DND-41 (cell line): ENCODE data around the gene ISYNA1.
A peak's percentile ranks its signal among the peaks of the same experiment; 100 is the strongest.

Experiments used
- ATAC-seq: fragments of 200-7000 bp; cut with Tn5 transposase; 3 replicates; pipeline ENCODE4 v1.9.1; 2021; ENCODE audit warnings: low read depth; ENCODE audit not compliant: insufficient read depth
- DNase-seq: peaks from one replicate; pipeline ENCODE4 v3.0.0-alpha.2; 2020
- H2AFZ ChIP-seq: 2 replicates; pipeline ENCODE4 v1.6.0; 2012; ENCODE audit warnings: low read depth, low read length
- H3K27ac ChIP-seq: 2 replicates; pipeline ENCODE4 v1.5.1; 2012; ENCODE audit warnings: low read length, inconsistent platforms
- H3K27me3 ChIP-seq: fragments of 200-600 bp; sonication (generic); 2 replicates; pipeline ENCODE4 v1.6.0; 2012; ENCODE audit warnings: low read length, mild to moderate bottlenecking, inconsistent platforms; ENCODE audit not compliant: insufficient read depth, poor library complexity
- H3K36me3 ChIP-seq: 2 replicates; pipeline ENCODE4 v1.5.1; 2012; ENCODE audit warnings: low read length, inconsistent platforms; ENCODE audit not compliant: insufficient read depth
- H3K4me1 ChIP-seq: 2 replicates; pipeline ENCODE4 v1.5.1; 2012; ENCODE audit warnings: mild to moderate bottlenecking, low read length; ENCODE audit not compliant: insufficient read depth
- H3K4me2 ChIP-seq: 2 replicates; pipeline ENCODE4 v1.6.0; 2012; ENCODE audit warnings: mild to moderate bottlenecking, moderate library complexity, low read length, inconsistent platforms; ENCODE audit not compliant: insufficient read depth
- H3K4me3 ChIP-seq, 2 experiments: fragments of 200-600 bp in 1 of 2; shearing (Covaris generic) in 1 of 2; 2 replicates each; pipeline ENCODE4 v1.5.1; 2012 to 2016; ENCODE audit warnings: inconsistent platforms in 2 of 2, low read length in 2 of 2, mild to moderate bottlenecking in 2 of 2, low read depth in 1 of 2, moderate library complexity in 1 of 2
- H3K79me2 ChIP-seq: 2 replicates; pipeline ENCODE4 v1.6.0; 2012; ENCODE audit warnings: low read length, inconsistent platforms; ENCODE audit not compliant: insufficient read depth
- H3K9ac ChIP-seq: 2 replicates; pipeline ENCODE4 v1.6.0; 2012; ENCODE audit warnings: low read depth, mild to moderate bottlenecking, inconsistent platforms, low read length, moderate library complexity
- H3K9me3 ChIP-seq: 2 replicates; pipeline ENCODE4 v1.5.1; 2012; ENCODE audit warnings: low read length, moderate library complexity, mild to moderate bottlenecking, inconsistent platforms; ENCODE audit not compliant: insufficient read depth, severe bottlenecking
- H4K20me1 ChIP-seq: 2 replicates; pipeline ENCODE4 v1.6.0; 2012; ENCODE audit warnings: low read length; ENCODE audit not compliant: insufficient read depth
- CTCF ChIP-seq: IDR thresholded peaks from 2 replicates; pipeline ENCODE4 v1.5.1; 2012; ENCODE audit warnings: borderline replicate concordance, low read length, moderate library complexity, mild to moderate bottlenecking; ENCODE audit not compliant: poor library complexity, severe bottlenecking; ENCODE audit errors: extremely low read depth
- EZH2 ChIP-seq: IDR thresholded peaks from 3 replicates; pipeline ENCODE4 v1.6.1; 2012; ENCODE audit warnings: borderline replicate concordance, low read depth, mild to moderate bottlenecking, moderate library complexity, low read length, inconsistent platforms; ENCODE audit not compliant: severe bottlenecking

The ISYNA1 gene

GRCh38 chr19:18437491-18438330, at the start of gene ISYNA1:
Gene ISYNA1 (minus strand): TSS chr19:18438133. CDS start chr19:18437979, 154 bp downstream.
- H4K20me1 ChIP-seq, result peaks cover 25% of the 10 kb centered on the region; the same call in 1 of the 2 replicates

GRCh38 chr19:18486746-18487145, 48.8 kb upstream of the ISYNA1 start:
- Histone ChIP-seq H3K27me3 (no peaks in the 10 kb centered on the region), H2AFZ (no peak overlapping the region), H3K79me2 (peaks cover 85% of the 10 kb centered on the region), H3K4me1 (no peaks in the 10 kb centered on the region), H3K36me3 (no peaks in the 10 kb centered on the region), H3K9ac (no peak overlapping the region), H4K20me1 (peaks cover 84% of the 10 kb centered on the region), H3K9me3 (no peaks in the 10 kb centered on the region), H3K27ac (no peak overlapping the region), H3K4me3 (no peak overlapping the region), H3K4me2 (no peak overlapping the region)
- ATAC-seq (no peak), DNase-seq (no peak)
- TF ChIP-seq CTCF (no peak), EZH2 (no peak)

More at GRCh38 chr19:18437491-18438330, at the start of gene ISYNA1:
- peak within 1 kb of the TSS; percentile 99 for H3K4me2 ChIP-seq
- H3K4me3 ChIP-seq, result peak within 1 kb of the TSS; percentile 17 to 68; a peak in 3 of 4 replicates
- DNase-seq (no peak), ATAC-seq (no peak; the same call in 2 of the 3 replicates)
- TF ChIP-seq CTCF, result no peak
- TF ChIP-seq EZH2, result no peak
- H3K9me3 ChIP-seq, result no peaks in the 10 kb centered on the region
- H3K27me3 ChIP-seq, result no peaks in the 10 kb centered on the region
- peak within 1 kb of the TSS; percentile 64 for H3K9ac ChIP-seq
- H3K36me3 ChIP-seq, result peaks cover 10% of the 10 kb centered on the region
- peak within 1 kb of the TSS; percentile 96 for H2AFZ ChIP-seq
- peaks cover 21% of the 10 kb centered on the region for H3K4me1 ChIP-seq
- peak within 1 kb of the TSS; percentile 65 for H3K27ac ChIP-seq
- H3K79me2 ChIP-seq, result no peaks in the 10 kb centered on the region

- H3K27me3 ChIP-seq, result no peaks in the 10 kb centered on the region
- DNase-seq (no peak), ATAC-seq (no peak)
- no peaks in the 10 kb centered on the region for H3K4me1 ChIP-seq
- H3K27ac ChIP-seq, result no peak overlapping the region
- no peak overlapping the region for H3K4me3 ChIP-seq
- H3K79me2 ChIP-seq, result peaks cover 86% of the 10 kb centered on the region
- H3K9me3 ChIP-seq, result no peaks in the 10 kb centered on the region
- no peak overlapping the region for H2AFZ ChIP-seq
- H4K20me1 ChIP-seq, result peaks cover 86% of the 10 kb centered on the region
- H3K4me2 ChIP-seq, result no peak overlapping the region
- H3K9ac ChIP-seq, result no peak overlapping the region
- TF ChIP-seq CTCF (peak; percentile 9), EZH2 (no peak)
- H3K36me3 ChIP-seq, result no peaks in the 10 kb centered on the region
These were observed 47.1 kb upstream of the ISYNA1 start for GRCh38 chr19:18484992-18485391.
